ENCODE data around the gene TNFAIP6. TPM values are rescaled to one million over a fixed set of nuclear protein-coding genes. Genes with fewer than 3 reads are reported as not detected.

The TNFAIP6 gene
- total RNA-seq, 4 donors from 2014 or later: 0.45 TPM; not detected in 3

GRCh38 chr2:151361674-151362370 lies 4.4 kb downstream of the TNFAIP6 start:
- 91% methylated on average over 3 of the region's 3 CpGs for WGBS
- DNase-seq (ENCODE audit: low spot score in 2 of 2): no peak

GRCh38 chr2:151363709-151364108 lies 6.3 kb downstream of the TNFAIP6 start:
- no peak for TF ChIP-seq POLR2A (IDR thresholded peaks at IDR 0.05)
- TF ChIP-seq, protein P1, sequence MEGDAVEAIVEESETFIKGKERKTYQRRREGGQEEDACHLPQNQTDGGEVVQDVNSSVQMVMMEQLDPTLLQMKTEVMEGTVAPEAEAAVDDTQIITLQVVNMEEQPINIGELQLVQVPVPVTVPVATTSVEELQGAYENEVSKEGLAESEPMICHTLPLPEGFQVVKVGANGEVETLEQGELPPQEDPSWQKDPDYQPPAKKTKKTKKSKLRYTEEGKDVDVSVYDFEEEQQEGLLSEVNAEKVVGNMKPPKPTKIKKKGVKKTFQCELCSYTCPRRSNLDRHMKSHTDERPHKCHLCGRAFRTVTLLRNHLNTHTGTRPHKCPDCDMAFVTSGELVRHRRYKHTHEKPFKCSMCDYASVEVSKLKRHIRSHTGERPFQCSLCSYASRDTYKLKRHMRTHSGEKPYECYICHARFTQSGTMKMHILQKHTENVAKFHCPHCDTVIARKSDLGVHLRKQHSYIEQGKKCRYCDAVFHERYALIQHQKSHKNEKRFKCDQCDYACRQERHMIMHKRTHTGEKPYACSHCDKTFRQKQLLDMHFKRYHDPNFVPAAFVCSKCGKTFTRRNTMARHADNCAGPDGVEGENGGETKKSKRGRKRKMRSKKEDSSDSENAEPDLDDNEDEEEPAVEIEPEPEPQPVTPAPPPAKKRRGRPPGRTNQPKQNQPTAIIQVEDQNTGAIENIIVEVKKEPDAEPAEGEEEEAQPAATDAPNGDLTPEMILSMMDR (IDR thresholded peaks at IDR 0.05): no peak
- TF ChIP-seq POLR2AphosphoS5 (IDR thresholded peaks at IDR 0.05): peak in 1 of 3 donors; percentile 25
- TF ChIP-seq EP300 (IDR thresholded peaks at IDR 0.05): no peak
- peak in 1 of 2 donors; percentile 57 for DNase-seq (ENCODE audit: low spot score in 2 of 2)
- H3K36me3 ChIP-seq: no peaks in the 10 kb centered on the region
- no peaks in the 10 kb centered on the region for H3K9me3 ChIP-seq
- H3K27ac ChIP-seq: no peak overlapping the region
- WGBS: 57% methylated on average over 8 of the region's 8 CpGs
- no peak overlapping the region for H3K4me3 ChIP-seq
- H3K27me3 ChIP-seq: no peaks in the 10 kb centered on the region
- no peaks in the 10 kb centered on the region for H3K4me1 ChIP-seq

More at GRCh38 chr2:151361674-151362370, 4.4 kb downstream of the TNFAIP6 start:
- no peaks in the 10 kb centered on the region for H3K9me3 ChIP-seq
- H3K36me3 ChIP-seq: no peaks in the 10 kb centered on the region
- H3K27me3 ChIP-seq: no peaks in the 10 kb centered on the region
- H3K27ac ChIP-seq: no peak overlapping the region
- TF ChIP-seq EP300 (IDR thresholded peaks at IDR 0.05): no peak
- TF ChIP-seq POLR2AphosphoS5 (IDR thresholded peaks at IDR 0.05): no peak
- no peak for TF ChIP-seq POLR2A (IDR thresholded peaks at IDR 0.05)
- TF ChIP-seq, protein P1 (IDR thresholded peaks at IDR 0.05): no peak
- H3K4me3 ChIP-seq: no peak overlapping the region
- no peaks in the 10 kb centered on the region for H3K4me1 ChIP-seq

DNA sequence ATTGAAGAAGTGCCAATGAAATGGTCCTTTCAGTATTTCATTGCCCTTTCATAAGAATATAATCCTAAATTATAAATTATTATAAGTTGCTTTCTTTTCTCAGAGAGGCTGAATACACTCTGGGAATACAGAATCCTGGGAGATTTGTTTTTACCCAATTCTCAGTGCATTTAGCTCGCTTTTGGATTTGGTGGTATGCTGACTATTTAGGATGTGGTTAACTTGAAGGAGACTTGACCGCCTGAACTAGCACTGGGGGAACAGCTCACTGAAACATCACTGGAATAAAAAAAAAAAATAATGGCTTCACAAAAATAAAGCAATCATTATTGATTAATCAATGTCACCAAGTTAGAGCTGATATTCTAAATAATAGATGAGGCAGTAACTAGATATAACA lies 10.2 kb downstream of the TNFAIP6 start:
- 88% methylated on average over 2 of the region's 2 CpGs for WGBS
- Histone ChIP-seq H3K27me3 (no peaks in the 10 kb centered on the region), H3K36me3 (no peaks in the 10 kb centered on the region), H3K27ac (no peak overlapping the region), H3K9me3 (no peaks in the 10 kb centered on the region), H3K4me1 (no peaks in the 10 kb centered on the region), H3K4me3 (no peak overlapping the region)
- TF ChIP-seq, protein P1 (IDR thresholded peaks at IDR 0.05): no peak
- no peak for TF ChIP-seq POLR2AphosphoS5 (IDR thresholded peaks at IDR 0.05)
- no peak for TF ChIP-seq EP300 (IDR thresholded peaks at IDR 0.05)
- TF ChIP-seq POLR2A (IDR thresholded peaks at IDR 0.05): no peak
- no peak for DNase-seq (ENCODE audit: low spot score in 2 of 2)

DNA sequence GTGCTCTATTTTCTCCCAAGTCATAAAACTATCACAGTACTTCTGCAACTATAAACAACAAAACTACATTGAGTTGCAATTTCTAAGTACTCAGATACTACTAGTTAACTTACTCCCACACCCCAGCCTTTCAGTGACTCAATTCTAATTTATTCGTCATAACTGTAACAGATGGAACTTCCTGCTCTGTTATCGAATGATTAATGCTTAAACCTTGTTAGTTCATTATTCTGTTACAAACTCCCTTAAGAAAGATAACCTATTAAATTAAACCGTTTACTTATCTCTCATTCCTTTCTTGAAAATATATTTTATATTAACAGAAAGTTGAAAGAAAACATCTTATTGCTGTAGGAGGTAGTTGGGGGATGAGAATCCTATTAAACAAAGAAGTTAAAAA lies 17.0 kb downstream of the TNFAIP6 start:
- DNase-seq (ENCODE audit: low spot score in 2 of 2): no peak
- Histone ChIP-seq H3K27me3 (no peaks in the 10 kb centered on the region), H3K27ac (no peak overlapping the region), H3K9me3 (no peaks in the 10 kb centered on the region), H3K4me3 (no peak overlapping the region), H3K36me3 (no peaks in the 10 kb centered on the region), H3K4me1 (no peaks in the 10 kb centered on the region)
- WGBS: 38% methylated on average over 3 of the region's 3 CpGs
- no peak for TF ChIP-seq POLR2A (IDR thresholded peaks at IDR 0.05)
- TF ChIP-seq, protein P1 (IDR thresholded peaks at IDR 0.05): no peak
- TF ChIP-seq EP300 (IDR thresholded peaks at IDR 0.05): no peak
- no peak for TF ChIP-seq POLR2AphosphoS5 (IDR thresholded peaks at IDR 0.05)

DNA sequence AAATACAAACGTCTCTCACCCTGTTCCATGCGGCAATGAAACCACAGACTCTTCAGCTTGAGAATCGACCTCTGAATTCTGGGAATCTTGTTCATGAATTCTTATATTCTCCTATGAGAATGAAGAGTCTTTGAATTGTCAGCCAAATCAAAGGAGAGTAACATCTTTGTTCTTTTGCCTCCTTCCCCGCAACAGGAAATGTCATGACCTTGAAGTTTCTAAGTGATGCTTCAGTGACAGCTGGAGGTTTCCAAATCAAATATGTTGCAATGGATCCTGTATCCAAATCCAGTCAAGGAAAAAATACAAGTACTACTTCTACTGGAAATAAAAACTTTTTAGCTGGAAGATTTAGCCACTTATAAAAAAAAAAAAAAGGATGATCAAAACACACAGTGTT lies 21.8 kb downstream of the TNFAIP6 start:
- 64% methylated on average over 4 of the region's 4 CpGs for WGBS
- no peaks in the 10 kb centered on the region for H3K36me3 ChIP-seq
- no peak for TF ChIP-seq POLR2A (IDR thresholded peaks at IDR 0.05)
- TF ChIP-seq, protein P1 (IDR thresholded peaks at IDR 0.05): no peak
- no peak for TF ChIP-seq POLR2AphosphoS5 (IDR thresholded peaks at IDR 0.05)
- no peak for TF ChIP-seq EP300 (IDR thresholded peaks at IDR 0.05)
- no peak for DNase-seq (ENCODE audit: low spot score in 2 of 2)
- H3K4me1 ChIP-seq: no peaks in the 10 kb centered on the region
- no peak overlapping the region for H3K27ac ChIP-seq
- H3K27me3 ChIP-seq: no peaks in the 10 kb centered on the region
- no peaks in the 10 kb centered on the region for H3K9me3 ChIP-seq
- H3K4me3 ChIP-seq: no peak overlapping the region

Data from suprapubic skin (tissue), 4 donors.